IMR-90 (cell line): ENCODE results near the gene LRRC58. TPM values are rescaled to one million over a fixed set of nuclear protein-coding genes. Genes with fewer than 3 reads are reported as not detected.

Experiments
- ATAC-seq: fragments of 200-7000 bp; cut with Tn5 transposase; 2 replicates; pipeline ENCODE4 v1.9.1; 2020; ENCODE audit warnings: low read depth, mild to moderate bottlenecking, moderate library complexity
- BruUV-seq: library from RNA; stranded (reverse); fragments of 400-500 nt; replicated peaks from 2 replicates; lab custom pipeline; 2021; lab: Mats Ljungman, UMichigan
- CTCF ChIA-PET: fragments of 300-600 bp; formaldehyde crosslinking; extraction: SDS; loops from one replicate; lab custom pipeline; 2021; ENCODE audit warnings: antibody characterized with exemption; lab: Yijun Ruan, JAX
- POLR2A ChIA-PET: fragments of 300-600 bp; sonication (Branson Sonifier 250); formaldehyde crosslinking; loops from one replicate; lab custom pipeline; 2022; ENCODE audit warnings: antibody characterized with exemption; ENCODE audit not compliant: unreplicated experiment; lab: Charles Lee
- DNase-seq: peaks from one replicate; pipeline ENCODE4 v3.0.0; 2013
- H2AFZ ChIP-seq: replicated peaks from 2 replicates; pipeline ENCODE3; 2013; ENCODE audit warnings: low read length, mild to moderate bottlenecking; ENCODE audit not compliant: poor library complexity
- H2AK5ac ChIP-seq: 2 replicates; pipeline ENCODE4 v1.6.1; 2013; ENCODE audit warnings: low read depth, low read length, inconsistent platforms
- H2AK9ac ChIP-seq: replicated peaks from 2 replicates; pipeline ENCODE3; 2013; ENCODE audit warnings: mild to moderate bottlenecking, low read depth, low read length, moderate library complexity; ENCODE audit not compliant: poor library complexity
- H2BK120ac ChIP-seq: 2 replicates; pipeline ENCODE4 v1.6.1; 2013; ENCODE audit warnings: low read depth, low read length, inconsistent platforms
- H2BK15ac ChIP-seq: 3 replicates; pipeline ENCODE4 v1.6.1; 2013; ENCODE audit warnings: low read depth, low read length, inconsistent platforms
- H2BK20ac ChIP-seq: 2 replicates; pipeline ENCODE4 v1.6.1; 2013; ENCODE audit warnings: low read depth, mild to moderate bottlenecking, inconsistent platforms, low read length, moderate library complexity
- H2BK5ac ChIP-seq: 2 replicates; pipeline ENCODE4 v1.6.1; 2013; ENCODE audit warnings: mild to moderate bottlenecking, low read depth, low read length, inconsistent platforms; ENCODE audit not compliant: poor library complexity, severe bottlenecking
- H3K14ac ChIP-seq: replicated peaks from 2 replicates; pipeline ENCODE4 v1.6.1; 2013; ENCODE audit warnings: low read depth, low read length, inconsistent platforms
- H3K18ac ChIP-seq: 2 replicates; pipeline ENCODE4 v1.6.1; 2013; ENCODE audit warnings: low read depth, low read length, control low read depth
- H3K23ac ChIP-seq: 2 replicates; pipeline ENCODE4 v1.6.1; 2013; ENCODE audit warnings: low read depth, low read length, inconsistent platforms
- H3K27ac ChIP-seq: 2 replicates; pipeline ENCODE4 v1.5.1; 2013; ENCODE audit warnings: mild to moderate bottlenecking, control low read depth, low read length; ENCODE audit not compliant: insufficient read depth
- H3K27me3 ChIP-seq: 2 replicates; pipeline ENCODE4 v1.6.1; 2013; ENCODE audit warnings: low read length; ENCODE audit not compliant: control insufficient read depth, insufficient read depth
- H3K36me3 ChIP-seq: 2 replicates; pipeline ENCODE4 v1.6.1; 2013; ENCODE audit warnings: low read length, mixed read lengths; ENCODE audit not compliant: control insufficient read depth, insufficient read depth
- H3K4ac ChIP-seq: 2 replicates; pipeline ENCODE4 v1.6.1; 2013; ENCODE audit warnings: low read depth, low read length, inconsistent platforms
- H3K4me1 ChIP-seq: 2 replicates; pipeline ENCODE4 v1.6.1; 2013; ENCODE audit warnings: low read length, mixed read lengths; ENCODE audit not compliant: control insufficient read depth, insufficient read depth
- H3K4me2 ChIP-seq: 2 replicates; pipeline ENCODE4 v1.6.1; 2013; ENCODE audit warnings: low read depth, mild to moderate bottlenecking, control low read depth, low read length, moderate library complexity
- H3K4me3 ChIP-seq: 2 replicates; pipeline ENCODE4 v1.5.1; 2013; ENCODE audit warnings: low read depth, mild to moderate bottlenecking, control low read depth, low read length, moderate library complexity; ENCODE audit not compliant: insufficient read depth
- H3K56ac ChIP-seq: 2 replicates; pipeline ENCODE4 v1.6.1; 2013; ENCODE audit warnings: low read length, inconsistent platforms; ENCODE audit not compliant: insufficient read depth; ENCODE audit errors: extremely low read depth
- H3K79me1 ChIP-seq, 2 experiments: 2 replicates each; pipeline ENCODE4 v1.6.1; 2013; ENCODE audit warnings: low read length in 2 of 2, inconsistent platforms in 1 of 2, low read depth in 1 of 2
- H3K9ac ChIP-seq: 2 replicates; pipeline ENCODE4 v1.6.1; 2013; ENCODE audit warnings: low read depth, low read length, control low read depth
- H3K9me1 ChIP-seq: 2 replicates; pipeline ENCODE4 v1.6.1; 2013; ENCODE audit warnings: low read length, inconsistent platforms; ENCODE audit not compliant: insufficient read depth
- H3K9me3 ChIP-seq: 2 replicates; pipeline ENCODE4 v1.6.1; 2013; ENCODE audit warnings: low read length; ENCODE audit not compliant: control insufficient read depth, insufficient read depth
- H4K20me1 ChIP-seq: 2 replicates; pipeline ENCODE4 v1.6.1; 2013; ENCODE audit warnings: low read length, inconsistent platforms; ENCODE audit not compliant: insufficient read depth
- H4K5ac ChIP-seq: 2 replicates; pipeline ENCODE4 v1.6.1; 2013; ENCODE audit warnings: mild to moderate bottlenecking, low read depth, low read length, control low read depth
- H4K8ac ChIP-seq, 2 experiments: 2 replicates each; pipeline ENCODE4 v1.6.1; 2013; ENCODE audit warnings: low read depth in 2 of 2, low read length in 2 of 2, control low read depth in 1 of 2, inconsistent platforms in 1 of 2
- H4K91ac ChIP-seq: 2 replicates; pipeline ENCODE4 v1.6.1; 2013; ENCODE audit warnings: low read depth, low read length, inconsistent platforms; ENCODE audit not compliant: insufficient read depth
- CEBPB ChIP-seq: IDR thresholded peaks from 2 replicates; pipeline ENCODE4 v1.6.1; 2012; ENCODE audit warnings: low read depth, low read length, improper control_type of control experiment
- RAD21 ChIP-seq: IDR thresholded peaks from 2 replicates; pipeline ENCODE4 v1.6.1; 2012; ENCODE audit warnings: low read length, improper control_type of control experiment
- WGBS, 2 experiments: methylation state at CpG; one replicate each; pipeline versions ENCODE4 v1.1.5 to v1.1.7; 2013; ENCODE audit warnings: missing lambda C conversion rate in 2 of 2; ENCODE audit not compliant: insufficient read length in 1 of 2; ENCODE audit errors: extremely low coverage in 2 of 2; 5-methylcytosine and 5-hydroxymethylcytosine counted together
- dilution Hi-C: fragments of 300-500 bp; cut with HindIII; formaldehyde crosslinking; loops from one replicate; pipeline ENCODE4 v1.14.3; 2018; ENCODE audit warnings: low sequenced_read_pairs; ENCODE audit not compliant: unreplicated experiment
- in situ Hi-C: fragments of 300-500 bp; cut with MboI; formaldehyde crosslinking; loops from 3 replicates; pipeline ENCODE4 v1.14.3; 2019; ENCODE audit warnings: low sequenced_read_pairs, inconsistent platforms, mixed read lengths
- intact Hi-C: fragments of 100-400 bp; cut with micrococcal nuclease; formaldehyde crosslinking; loops from 2 replicates; pipeline ENCODE4 v1.10.0; 2022
- polyA plus RNA-seq, 3 experiments: library from polyadenylated mRNA; depleted of rRNA; stranded (reverse); fragments of >200 nt; gene quantifications; 2 replicates each; pipeline ENCODE4 v1.2.3, GENCODE V29; 2012; ENCODE audit warnings: low replicate concordance in 1 of 3
- total RNA-seq: library from RNA; depleted of rRNA; stranded (reverse); fragments of >200 nt; gene quantifications from 2 replicates; pipeline ENCODE4 v1.2.3, GENCODE V29; 2012

LRRC58 gene
- total and polyA plus RNA-seq, 2 of the 4 experiments (the other 2 are of a cell fraction), result 5.0 to 13.4 TPM

DNA sequence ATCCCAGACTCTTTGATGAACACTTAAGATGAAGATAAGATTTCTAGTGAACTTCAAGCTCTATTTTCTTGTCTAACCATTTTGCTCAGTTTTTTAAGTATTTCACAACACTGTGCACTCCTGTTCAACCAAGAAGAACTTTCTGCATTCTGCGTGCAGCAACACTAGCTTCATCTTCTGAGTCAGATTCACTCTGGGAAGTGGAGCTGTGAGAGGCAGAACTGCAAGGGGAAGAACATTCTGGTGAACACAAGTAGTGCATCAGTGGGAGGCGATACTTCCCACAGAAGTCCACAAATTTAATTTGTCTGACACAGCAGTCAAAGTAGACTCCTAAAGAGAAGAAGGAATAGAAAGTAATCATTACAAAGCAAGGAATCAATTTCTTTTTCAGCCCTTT lies 18.1 kb downstream of the LRRC58 start:
- Histone ChIP-seq H4K91ac (no peak overlapping the region), H3K4me2 (no peak overlapping the region), H4K5ac (no peak overlapping the region), H3K9me1 (no peaks in the 10 kb centered on the region), H3K56ac (no peak overlapping the region), H3K79me1 (peaks cover 0 to 7% of the 10 kb centered on the region in 2 experiments; a peak in 1 of 4 replicates), H2BK120ac (no peak overlapping the region), H3K14ac (no peak overlapping the region), H2AFZ (no peak overlapping the region), H3K4me3 (no peak overlapping the region), H3K4ac (no peak overlapping the region), H4K8ac (no peak overlapping the region), H3K27me3 (no peaks in the 10 kb centered on the region), H2AK5ac (no peak overlapping the region), H2BK5ac (no peak overlapping the region), H3K36me3 (peaks cover 9% of the 10 kb centered on the region), H3K9me3 (no peaks in the 10 kb centered on the region), H3K27ac (no peak overlapping the region), H2BK15ac (no peak overlapping the region), H2AK9ac (no peak overlapping the region), H4K20me1 (no peaks in the 10 kb centered on the region), H3K18ac (no peak overlapping the region), H3K23ac (no peak overlapping the region), H2BK20ac (no peak overlapping the region), H3K4me1 (0 out of 2 replicates have a peak, but pooled peaks cover under 1% of the 10 kb centered on the region), H3K9ac (no peak overlapping the region)
- ATAC-seq (no peak), DNase-seq (no peak)
- no TSS peak for BruUV-seq
- WGBS, 2 experiments, result no CpG with 5 or more reads among the region's 2 CpGs
- POLR2A ChIA-PET, result no interaction called here
- in situ Hi-C loops, result no loop called here
- dilution Hi-C loops, result no loop called here
- intact Hi-C loops, result no loop called here
- peak; percentile 37 for TF ChIP-seq CEBPB
- no peak for TF ChIP-seq RAD21
- CTCF ChIA-PET, result interaction anchor here (0.6 to 1.2 kb wide), 2 partner anchors 13 to 86 kb away, joined by 3 to 4 read pairs; no protein-coding TSS in a partner anchor
